Measurements from ENCODE around the gene ARHGAP35. TPM values are rescaled to one million over a fixed set of nuclear protein-coding genes. Genes with fewer than 3 reads are reported as not detected.

ARHGAP35 gene
- total and polyA plus RNA-seq, 2 donors (not counting 3 experiments of a cell fraction or from before 2014, with no cell fraction given), result 25.7 to 51.3 TPM

DNA sequence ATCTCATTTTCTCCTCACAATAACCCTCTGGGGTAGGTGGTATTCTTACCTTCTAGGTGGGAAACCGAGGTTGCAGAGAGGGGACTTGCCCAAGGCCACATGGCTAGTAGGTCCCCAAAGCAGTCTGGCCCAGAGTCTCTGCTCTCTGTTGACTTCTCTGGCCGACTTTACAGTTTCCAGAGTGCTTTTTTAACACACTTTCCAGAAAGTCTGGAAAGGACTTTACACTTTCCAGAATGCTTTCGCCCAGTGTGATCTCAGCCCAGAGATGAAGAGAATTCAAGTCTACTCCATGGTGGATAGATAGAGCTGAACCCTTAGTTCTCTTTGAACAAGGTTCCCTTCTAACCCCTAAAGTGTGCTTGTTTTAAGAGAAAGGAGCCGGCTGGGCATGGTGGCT, 12.2 kb downstream of the ARHGAP35 start:
- ChIA-PET POLR2A (no interaction called here), CTCF (interaction anchor here (3.6 kb wide), 1 partner anchor 10 kb away, joined by 19 read pairs; no protein-coding TSS in a partner anchor)
- Histone ChIP-seq H4K20me1 (replicated peaks; ENCODE audit: control insufficient read depth, extremely low read depth, insufficient read depth, low read length) (no peaks in the 10 kb centered on the region), H3K36me3 (ENCODE audit: control insufficient read depth in 2 of 2, extremely low read depth in 1 of 2, insufficient read depth in 2 of 2, low read length in 2 of 2) (no peaks in the 10 kb centered on the region), H2AFZ (ENCODE audit: low read depth, low read length) (no peak overlapping the region), H3K9ac (replicated peaks; ENCODE audit: extremely low read depth, insufficient read depth, low read length) (no peak overlapping the region), H3K9me3 (replicated peaks; ENCODE audit: control insufficient read depth, insufficient read depth, low read length) (no peaks in the 10 kb centered on the region), H3K79me2 (ENCODE audit: control insufficient read depth, insufficient read depth, low read length) (peaks cover 58% of the 10 kb centered on the region), H3K27me3 (ENCODE audit: control insufficient read depth in 2 of 2, insufficient read depth in 2 of 2, low read length in 2 of 2) (no peaks in the 10 kb centered on the region), H3K4me1 (ENCODE audit: control insufficient read depth, extremely low read depth, insufficient read depth, low read length) (peaks cover 11% of the 10 kb centered on the region), H3K27ac (ENCODE audit: insufficient read depth, low read depth, low read length) (no peak overlapping the region), H3K4me2 (ENCODE audit: insufficient read depth, low read length) (no peak overlapping the region), H3K9me1 (replicated peaks; ENCODE audit: control insufficient read depth, extremely low read depth, insufficient read depth, low read length) (no peaks in the 10 kb centered on the region), H3K4me3 (replicated peaks in 1 of 3; ENCODE audit: insufficient read depth in 1 of 3, low read depth in 1 of 3, low read length in 3 of 3) (no peak overlapping the region)
- no TSS peak for BruUV-seq (replicated peaks)
- FAIRE-seq, result no peak
- DNase-seq (ENCODE audit: low read depth, low spot score), result no peak
- no peak for TF ChIP-seq POLR2A (IDR thresholded peaks at IDR 0.05; ENCODE audit: low read depth, low read length)
- TF ChIP-seq MYC (IDR thresholded peaks at IDR 0.05; ENCODE audit: low read depth, low read length), result no peak
- no peak for TF ChIP-seq MAX (IDR thresholded peaks at IDR 0.05; ENCODE audit: insufficient read depth, insufficient read length)
- no peak for TF ChIP-seq CTCF (IDR thresholded peaks at IDR 0.05; ENCODE audit: extremely low read depth in 1 of 2, insufficient read depth in 1 of 2, low read depth in 1 of 2, low read length in 2 of 2)
- TF ChIP-seq FOS (IDR thresholded peaks at IDR 0.05; ENCODE audit: borderline replicate concordance, insufficient read depth, low read length), result no peak
- no peak for TF ChIP-seq POLR2AphosphoS5 (IDR thresholded peaks at IDR 0.05; ENCODE audit: insufficient read depth, low read depth, low read length)
- no peak for TF ChIP-seq GATA2 (IDR thresholded peaks at IDR 0.05; ENCODE audit: insufficient read depth, insufficient read length, low read depth, low read length)
- no peak for TF ChIP-seq EZH2 (IDR thresholded peaks at IDR 0.05; ENCODE audit: borderline replicate concordance, low read depth, low read length, severe bottlenecking)
- TF ChIP-seq JUN (IDR thresholded peaks at IDR 0.05; ENCODE audit: borderline replicate concordance, insufficient read depth, insufficient read length, low read depth), result no peak
- intact Hi-C loops (cut with micrococcal nuclease), result no loop called here
- dilution Hi-C loops (cut with MboI; ENCODE audit: extremely low pct_ligation_motif_present, low sequenced_read_pairs), result no loop called here
